ENCODE results near the gene GNG3.
"Not testable (repeated sequence)": the region's sequence is repeated elsewhere in the genome, so short reads cannot be mapped to it uniquely, and the experiment has no call there.

Gene GNG3

DNA sequence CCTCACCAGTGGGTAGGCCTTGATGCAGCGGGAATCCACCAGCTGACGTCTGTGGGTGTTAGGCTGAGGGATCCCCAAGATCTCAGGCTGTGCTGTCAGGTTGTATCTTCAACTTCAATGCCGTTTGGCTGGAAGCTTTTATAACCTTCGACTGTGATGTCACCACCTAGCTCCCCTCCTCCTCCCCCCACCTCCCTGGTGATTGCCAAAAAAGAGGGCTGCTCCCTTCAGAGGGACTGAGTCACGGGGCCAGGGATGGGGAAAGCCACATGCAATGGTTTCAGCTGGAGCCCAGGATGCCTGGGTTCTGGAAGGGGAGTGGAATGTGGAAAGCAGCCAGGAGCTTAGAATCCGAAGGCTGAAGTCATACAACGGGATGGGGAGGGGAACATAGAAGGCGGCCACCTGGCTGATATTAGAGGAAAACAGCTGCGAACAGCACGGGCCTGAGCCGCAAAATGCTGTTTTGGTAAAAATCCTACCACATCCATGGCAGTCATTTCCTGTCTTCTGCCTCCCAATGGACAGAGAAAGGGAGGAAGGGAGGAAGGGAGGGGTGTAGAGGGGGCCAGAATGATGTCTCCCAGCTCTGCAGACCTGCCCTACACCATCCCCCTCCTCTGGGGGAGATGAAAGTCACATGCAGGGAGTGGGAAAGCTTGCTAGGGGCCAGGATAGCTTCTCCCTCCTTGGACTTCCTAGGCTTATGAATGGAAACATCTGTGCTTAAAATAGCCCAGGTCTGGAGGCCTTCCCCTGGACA lies 17.9 kb upstream of the GNG3 start, which contains the start of gene LRRN4CL:
Gene LRRN4CL (minus strand): TSS at position 110 of the 763 bp plus-strand sequence. CDS start 1,022 bp downstream, outside the sequence.
- no CpG with 5 or more reads among the region's 11 CpGs for WGBS (ENCODE audit: extremely low coverage, insufficient coverage, insufficient read length)
- Histone ChIP-seq H3K4me1 (ENCODE audit: control insufficient read depth in 1 of 2, insufficient read depth in 2 of 2, low read length in 2 of 2) (no peaks in the 10 kb centered on the region), H3K23ac (ENCODE audit: low read length) (no peak within 1 kb of the TSS), H3K18ac (ENCODE audit: low read length) (no peak within 1 kb of the TSS), H3K27ac (ENCODE audit: low read depth, low read length) (no peak within 1 kb of the TSS), H4K8ac (ENCODE audit: low read depth, low read length) (no peak within 1 kb of the TSS), H3K9ac (ENCODE audit: low read length) (no peak within 1 kb of the TSS), H2AFZ (ENCODE audit: insufficient read depth, low read length, poor library complexity) (no peak within 1 kb of the TSS), H3K4me3 (ENCODE audit: low read depth, low read length) (no peak within 1 kb of the TSS), H3K4me2 (ENCODE audit: low read length) (no peak within 1 kb of the TSS), H3K9me3 (ENCODE audit: insufficient read depth, low read depth, low read length) (no peaks in the 10 kb centered on the region), H3K36me3 (ENCODE audit: control insufficient read depth in 1 of 2, insufficient read depth in 2 of 2, low read length in 2 of 2) (peaks cover 40 to 43% of the 10 kb centered on the region in 2 experiments), H3K27me3 (ENCODE audit: insufficient read depth, low read length) (no peaks in the 10 kb centered on the region), H2BK5ac (ENCODE audit: low read depth, low read length, poor library complexity) (no peak within 1 kb of the TSS), H4K12ac (ENCODE audit: low read depth, low read length) (no peak within 1 kb of the TSS), H3K14ac (ENCODE audit: low read length) (no peak within 1 kb of the TSS), H4K91ac (ENCODE audit: low read depth, low read length) (no peak within 1 kb of the TSS), H2BK120ac (ENCODE audit: insufficient read depth, low read length, poor library complexity) (no peak within 1 kb of the TSS), H3K4ac (ENCODE audit: low read depth, low read length) (no peak within 1 kb of the TSS), H3K79me2 (ENCODE audit: control insufficient read depth, insufficient read depth, low read length, poor library complexity) (no peaks in the 10 kb centered on the region), H3K79me1 (ENCODE audit: low read length) (no peaks in the 10 kb centered on the region), H2AK5ac (ENCODE audit: low read length) (no peak within 1 kb of the TSS), H2BK12ac (ENCODE audit: low read length) (no peak within 1 kb of the TSS)
- DNase-seq: no peak

GRCh38 chr11:62693624-62694023 lies 13.9 kb upstream of the GNG3 start:
- no CpG with 5 or more reads among the region's 4 CpGs for WGBS (ENCODE audit: extremely low coverage, insufficient coverage, insufficient read length)
- H4K91ac ChIP-seq (ENCODE audit: low read depth, low read length); H3K18ac ChIP-seq (ENCODE audit: low read length); H4K8ac ChIP-seq (ENCODE audit: low read depth, low read length); H3K9me3 ChIP-seq (ENCODE audit: insufficient read depth, low read depth, low read length); H3K4ac ChIP-seq (ENCODE audit: low read depth, low read length); H2AK5ac ChIP-seq (ENCODE audit: low read length); H3K9ac ChIP-seq (ENCODE audit: low read length); H4K12ac ChIP-seq (ENCODE audit: low read depth, low read length); H3K27me3 ChIP-seq (ENCODE audit: insufficient read depth, low read length); H3K4me2 ChIP-seq (ENCODE audit: low read length); H3K4me3 ChIP-seq (ENCODE audit: low read depth, low read length); DNase-seq; H2BK5ac ChIP-seq (ENCODE audit: low read depth, low read length, poor library complexity); H3K79me1 ChIP-seq (ENCODE audit: low read length); H3K23ac ChIP-seq (ENCODE audit: low read length); H2BK12ac ChIP-seq (ENCODE audit: low read length); H3K27ac ChIP-seq (ENCODE audit: low read depth, low read length); H3K4me1 ChIP-seq (ENCODE audit: control insufficient read depth in 1 of 2, insufficient read depth in 2 of 2, low read length in 2 of 2); H3K14ac ChIP-seq (ENCODE audit: low read length); H2AFZ ChIP-seq (ENCODE audit: insufficient read depth, low read length, poor library complexity); H2BK120ac ChIP-seq (ENCODE audit: insufficient read depth, low read length, poor library complexity); H3K79me2 ChIP-seq (ENCODE audit: control insufficient read depth, insufficient read depth, low read length, poor library complexity): not testable (repeated sequence)
- peaks cover 40 to 44% of the 10 kb centered on the region in 2 experiments for H3K36me3 ChIP-seq (ENCODE audit: control insufficient read depth in 1 of 2, insufficient read depth in 2 of 2, low read length in 2 of 2)

DNA sequence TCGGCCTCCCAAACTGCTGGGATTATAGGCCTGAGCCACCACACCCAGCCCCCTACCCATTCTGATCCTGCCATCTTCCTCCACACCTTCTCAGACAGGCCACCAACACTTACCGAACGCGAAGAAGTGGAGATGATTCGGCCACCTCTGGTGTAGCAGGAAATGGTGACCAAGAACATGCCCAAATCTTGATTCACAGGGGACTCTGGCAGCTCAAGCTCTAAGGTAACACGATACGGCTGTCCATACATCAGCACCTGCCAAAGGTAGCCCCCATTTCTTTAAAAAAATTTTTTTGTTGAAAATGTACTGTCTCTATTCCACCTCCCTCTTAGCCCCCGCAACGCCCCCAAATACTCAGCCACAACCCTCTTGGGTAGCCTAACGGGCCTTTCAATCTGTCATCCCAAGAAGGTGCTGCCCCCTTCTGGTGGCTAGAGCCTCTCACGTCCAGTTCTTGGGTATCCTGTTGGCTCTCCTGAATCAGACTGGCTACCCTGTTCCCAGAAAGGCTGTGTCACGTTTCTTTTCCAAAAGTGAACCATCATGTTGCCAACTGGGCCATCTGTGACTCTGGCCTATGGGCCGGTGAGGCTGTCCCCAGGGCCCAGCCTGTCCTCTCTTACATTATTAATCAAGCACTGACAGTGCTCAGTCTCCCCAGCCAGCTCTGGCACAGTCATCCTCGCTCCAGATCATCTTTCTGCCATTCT lies 12.9 kb upstream of the GNG3 start:
- Histone ChIP-seq H2BK12ac (ENCODE audit: low read length) (no peak overlapping the region), H2BK120ac (ENCODE audit: insufficient read depth, low read length, poor library complexity) (no peak overlapping the region), H3K9me3 (ENCODE audit: insufficient read depth, low read depth, low read length) (no peaks in the 10 kb centered on the region), H3K4ac (ENCODE audit: low read depth, low read length) (no peak overlapping the region), H2AFZ (ENCODE audit: insufficient read depth, low read length, poor library complexity) (no peak overlapping the region), H2AK5ac (ENCODE audit: low read length) (no peak overlapping the region), H3K23ac (ENCODE audit: low read length) (no peak overlapping the region), H3K4me1 (ENCODE audit: control insufficient read depth in 1 of 2, insufficient read depth in 2 of 2, low read length in 2 of 2) (no peaks in the 10 kb centered on the region), H3K27me3 (ENCODE audit: insufficient read depth, low read length) (no peaks in the 10 kb centered on the region), H3K9ac (ENCODE audit: low read length) (no peak overlapping the region), H3K18ac (ENCODE audit: low read length) (no peak overlapping the region), H2BK5ac (ENCODE audit: low read depth, low read length, poor library complexity) (no peak overlapping the region), H4K8ac (ENCODE audit: low read depth, low read length) (no peak overlapping the region), H3K79me2 (ENCODE audit: control insufficient read depth, insufficient read depth, low read length, poor library complexity) (no peaks in the 10 kb centered on the region), H3K27ac (ENCODE audit: low read depth, low read length) (no peak overlapping the region), H4K91ac (ENCODE audit: low read depth, low read length) (no peak overlapping the region), H3K79me1 (ENCODE audit: low read length) (no peaks in the 10 kb centered on the region), H4K12ac (ENCODE audit: low read depth, low read length) (no peak overlapping the region), H3K4me3 (ENCODE audit: low read depth, low read length) (no peak overlapping the region), H3K36me3 (ENCODE audit: control insufficient read depth in 1 of 2, insufficient read depth in 2 of 2, low read length in 2 of 2) (peaks cover 41 to 44% of the 10 kb centered on the region in 2 experiments), H3K14ac (ENCODE audit: low read length) (no peak overlapping the region), H3K4me2 (ENCODE audit: low read length) (no peak overlapping the region)
- WGBS (ENCODE audit: extremely low coverage, insufficient coverage, insufficient read length): no CpG with 5 or more reads among the region's 14 CpGs
- peak; percentile 71 to 83 for DNase-seq

DNA sequence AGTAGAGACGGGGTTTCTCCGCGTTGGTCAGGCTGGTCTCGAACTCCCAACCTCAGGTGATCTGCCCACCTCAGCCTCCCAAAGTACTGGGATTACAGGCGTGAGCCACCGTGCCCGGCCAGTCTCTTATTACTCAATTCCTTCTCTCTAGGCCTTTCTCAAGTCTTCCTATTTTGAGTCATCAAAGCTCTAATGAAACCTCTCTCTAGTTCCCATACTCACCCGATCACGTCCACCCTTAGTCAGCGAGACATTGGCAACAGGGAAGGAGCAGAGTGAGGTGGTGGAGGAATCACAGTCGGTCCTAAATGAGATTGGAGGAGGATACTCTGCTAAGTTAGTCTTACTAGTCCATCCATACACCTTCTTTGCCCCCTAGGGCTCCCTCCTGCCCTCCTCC lies 5.2 kb upstream of the GNG3 start:
- peaks cover 2% of the 10 kb centered on the region for H3K79me2 ChIP-seq (ENCODE audit: control insufficient read depth, insufficient read depth, low read length, poor library complexity)
- no peak overlapping the region for H2AK5ac ChIP-seq (ENCODE audit: low read length)
- H3K23ac ChIP-seq (ENCODE audit: low read length): no peak overlapping the region
- H3K36me3 ChIP-seq (ENCODE audit: control insufficient read depth in 1 of 2, insufficient read depth in 2 of 2, low read length in 2 of 2): peaks cover 9 to 14% of the 10 kb centered on the region in 2 experiments
- no peak overlapping the region for H3K4me2 ChIP-seq (ENCODE audit: low read length)
- H4K91ac ChIP-seq (ENCODE audit: low read depth, low read length): no peak overlapping the region
- H4K12ac ChIP-seq (ENCODE audit: low read depth, low read length): no peak overlapping the region
- no peak overlapping the region for H2BK12ac ChIP-seq (ENCODE audit: low read length)
- no peak overlapping the region for H2BK5ac ChIP-seq (ENCODE audit: low read depth, low read length, poor library complexity)
- DNase-seq: peak; percentile 79 to 88
- WGBS (ENCODE audit: extremely low coverage, insufficient coverage, insufficient read length): no CpG with 5 or more reads among the region's 11 CpGs
- H2BK120ac ChIP-seq (ENCODE audit: insufficient read depth, low read length, poor library complexity): no peak overlapping the region
- H4K8ac ChIP-seq (ENCODE audit: low read depth, low read length): no peak overlapping the region
- H3K9ac ChIP-seq (ENCODE audit: low read length): no peak overlapping the region
- H3K4me3 ChIP-seq (ENCODE audit: low read depth, low read length): no peak overlapping the region
- no peak overlapping the region for H3K14ac ChIP-seq (ENCODE audit: low read length)
- no peak overlapping the region for H3K4ac ChIP-seq (ENCODE audit: low read depth, low read length)
- no peaks in the 10 kb centered on the region for H3K9me3 ChIP-seq (ENCODE audit: insufficient read depth, low read depth, low read length)
- H3K27ac ChIP-seq (ENCODE audit: low read depth, low read length): no peak overlapping the region
- H3K4me1 ChIP-seq (ENCODE audit: control insufficient read depth in 1 of 2, insufficient read depth in 2 of 2, low read length in 2 of 2): peaks cover 12% of the 10 kb centered on the region in 2 experiments
- no peaks in the 10 kb centered on the region for H3K27me3 ChIP-seq (ENCODE audit: insufficient read depth, low read length)
- no peak overlapping the region for H2AFZ ChIP-seq (ENCODE audit: insufficient read depth, low read length, poor library complexity)
- H3K18ac ChIP-seq (ENCODE audit: low read length): no peak overlapping the region
- H3K79me1 ChIP-seq (ENCODE audit: low read length): peaks cover 7% of the 10 kb centered on the region
